ENCODE results near the gene TP53BP2.

DNA sequence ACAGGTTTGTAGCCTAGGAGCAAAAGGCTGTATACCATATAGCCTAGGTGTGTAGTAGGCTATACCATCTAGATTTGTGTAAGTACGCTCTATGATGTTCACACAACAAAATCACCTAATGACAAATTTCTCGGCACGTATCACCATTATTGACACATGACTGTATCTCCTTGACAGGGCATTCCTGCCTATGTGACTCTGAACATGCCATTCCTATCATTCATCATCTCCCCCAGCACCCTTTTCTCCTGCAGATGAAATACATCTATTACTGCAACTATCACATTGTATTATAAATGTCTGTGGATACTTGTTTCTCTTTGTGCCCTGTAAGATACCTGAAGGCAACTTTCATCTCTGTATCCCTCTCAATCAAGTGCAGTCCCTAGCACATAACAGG lies 29.9 kb downstream of the TP53BP2 start:
- TF ChIP-seq, protein P1, sequence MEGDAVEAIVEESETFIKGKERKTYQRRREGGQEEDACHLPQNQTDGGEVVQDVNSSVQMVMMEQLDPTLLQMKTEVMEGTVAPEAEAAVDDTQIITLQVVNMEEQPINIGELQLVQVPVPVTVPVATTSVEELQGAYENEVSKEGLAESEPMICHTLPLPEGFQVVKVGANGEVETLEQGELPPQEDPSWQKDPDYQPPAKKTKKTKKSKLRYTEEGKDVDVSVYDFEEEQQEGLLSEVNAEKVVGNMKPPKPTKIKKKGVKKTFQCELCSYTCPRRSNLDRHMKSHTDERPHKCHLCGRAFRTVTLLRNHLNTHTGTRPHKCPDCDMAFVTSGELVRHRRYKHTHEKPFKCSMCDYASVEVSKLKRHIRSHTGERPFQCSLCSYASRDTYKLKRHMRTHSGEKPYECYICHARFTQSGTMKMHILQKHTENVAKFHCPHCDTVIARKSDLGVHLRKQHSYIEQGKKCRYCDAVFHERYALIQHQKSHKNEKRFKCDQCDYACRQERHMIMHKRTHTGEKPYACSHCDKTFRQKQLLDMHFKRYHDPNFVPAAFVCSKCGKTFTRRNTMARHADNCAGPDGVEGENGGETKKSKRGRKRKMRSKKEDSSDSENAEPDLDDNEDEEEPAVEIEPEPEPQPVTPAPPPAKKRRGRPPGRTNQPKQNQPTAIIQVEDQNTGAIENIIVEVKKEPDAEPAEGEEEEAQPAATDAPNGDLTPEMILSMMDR (IDR thresholded peaks at IDR 0.05 in 2 of 3, conservative IDR thresholded peaks at IDR 0.05 in 1 of 3; ENCODE audit: borderline replicate concordance in 1 of 3, insufficient read depth in 1 of 3, low read depth in 2 of 3, low read length in 2 of 3) = no peak
- TF ChIP-seq ZNF274 (IDR thresholded peaks at IDR 0.05; ENCODE audit: low read depth, low read length) = no peak
- no peak for TF ChIP-seq POLR2A (IDR thresholded peaks at IDR 0.05; ENCODE audit: borderline replicate concordance, extremely low read depth, insufficient read depth, insufficient read length)
- TF ChIP-seq FOSL1 (IDR thresholded peaks at IDR 0.05; ENCODE audit: low read depth) = peak; percentile 32; the same call in 1 of the 2 replicates

Data from HCT116 (cell line).